Mammary epithelial cell (primary cell): ENCODE results near the gene LRP2BP.

Source experiments
- CTCF ChIP-seq, 2 donors: IDR thresholded peaks in 1 of 2; conservative IDR thresholded peaks in 1 of 2; 2 replicates each; pipeline ENCODE4 v1.5.1; 2011 to 2012; ENCODE audit warnings: inconsistent platforms in 2 of 2, low read length in 2 of 2, mild to moderate bottlenecking in 2 of 2, control low read depth in 1 of 2, low read depth in 1 of 2; ENCODE audit not compliant: insufficient read depth in 1 of 2; ENCODE audit errors: extremely low read depth in 1 of 2
- EZH2 ChIP-seq: IDR thresholded peaks from 2 replicates; pipeline ENCODE4 v1.6.1; 2012; ENCODE audit warnings: low read length, inconsistent platforms, borderline replicate concordance

GRCh38 chr4:185395956-185396723, 416 bp upstream of the LRP2BP start:
- no peak for TF ChIP-seq CTCF (conservative IDR thresholded peaks at IDR 0.05 in 1 of 2, IDR thresholded peaks at IDR 0.05 in 1 of 2; ENCODE audit: extremely low read depth in 1 of 2, insufficient read depth in 1 of 2, low read depth in 1 of 2, low read length in 2 of 2)
- no peak for TF ChIP-seq EZH2
